T-helper 2 cell treated with Interferon-gamma antibody and Interleukin-4, amounts not matched to agents 5 μg/mL and 100 μg/mL, for 36 hours (primary cell): ENCODE results near the gene HSF4.
"Not testable (repeated sequence)": the region's sequence is repeated elsewhere in the genome, so short reads cannot be mapped to it uniquely, and the experiment has no call there.

Experiments
- DNase-seq: peaks from one replicate; pipeline ENCODE4 v3.0.0; 2021; ENCODE audit warnings: low spot score
- H3K27ac Mint-ChIP-seq: one replicate; pipeline ENCODE4 v1.8.0; 2021; ENCODE audit warnings: mild to moderate bottlenecking, mixed read lengths
- H3K27me3 Mint-ChIP-seq: one replicate; pipeline ENCODE4 v1.8.0; 2021; ENCODE audit warnings: low read depth, mixed read lengths
- H3K36me3 Mint-ChIP-seq: one replicate; pipeline ENCODE4 v1.8.0; 2021; ENCODE audit warnings: low read depth, mixed read lengths
- H3K4me1 Mint-ChIP-seq: one replicate; pipeline ENCODE4 v1.8.0; 2021; ENCODE audit warnings: low read depth, mixed read lengths
- H3K4me3 Mint-ChIP-seq: one replicate; pipeline ENCODE4 v1.8.0; 2022; ENCODE audit warnings: mild to moderate bottlenecking, moderate library complexity, mixed read lengths
- H3K9me3 Mint-ChIP-seq: one replicate; pipeline ENCODE4 v1.8.0; 2021; ENCODE audit warnings: mixed read lengths

HSF4 gene, protein sequence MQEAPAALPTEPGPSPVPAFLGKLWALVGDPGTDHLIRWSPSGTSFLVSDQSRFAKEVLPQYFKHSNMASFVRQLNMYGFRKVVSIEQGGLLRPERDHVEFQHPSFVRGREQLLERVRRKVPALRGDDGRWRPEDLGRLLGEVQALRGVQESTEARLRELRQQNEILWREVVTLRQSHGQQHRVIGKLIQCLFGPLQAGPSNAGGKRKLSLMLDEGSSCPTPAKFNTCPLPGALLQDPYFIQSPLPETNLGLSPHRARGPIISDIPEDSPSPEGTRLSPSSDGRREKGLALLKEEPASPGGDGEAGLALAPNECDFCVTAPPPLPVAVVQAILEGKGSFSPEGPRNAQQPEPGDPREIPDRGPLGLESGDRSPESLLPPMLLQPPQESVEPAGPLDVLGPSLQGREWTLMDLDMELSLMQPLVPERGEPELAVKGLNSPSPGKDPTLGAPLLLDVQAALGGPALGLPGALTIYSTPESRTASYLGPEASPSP

GRCh38 chr16:67164599-67165061, at the start of gene HSF4:
Gene HSF4, plus strand, starts transcription at chr16:67164745. Its CDS starts 67 bp downstream, at chr16:67164812.
- Mint-ChIP-seq H3K4me1 (peaks cover 25% of the 10 kb centered on the region), H3K36me3 (peaks cover 21% of the 10 kb centered on the region), H3K27ac (no peak within 1 kb of the TSS), H3K4me3 (peak within 1 kb of the TSS; percentile 38), H3K27me3 (peaks cover 34% of the 10 kb centered on the region), H3K9me3 (no peaks in the 10 kb centered on the region)
- no peak for DNase-seq

DNA sequence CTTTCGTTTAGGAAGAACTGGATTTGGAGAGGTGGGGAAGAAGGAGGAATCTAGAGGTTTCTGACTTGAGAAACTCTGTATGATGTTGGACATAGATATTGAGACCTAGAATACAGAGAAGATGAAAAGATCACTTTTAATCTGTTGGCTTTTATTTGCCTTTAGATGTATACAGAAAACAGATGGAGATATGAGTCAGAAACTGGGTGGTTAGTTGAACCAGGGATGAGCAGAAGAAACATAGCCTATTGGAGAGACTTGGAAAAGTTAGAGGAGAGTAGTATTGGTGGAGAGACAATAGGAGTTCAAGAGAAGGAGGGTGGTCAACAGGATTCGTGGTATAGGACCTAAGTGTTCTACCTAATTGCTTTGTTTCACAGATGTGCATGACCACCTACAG, 49.8 kb upstream of the HSF4 start:
- Mint-ChIP-seq H3K4me3 (no peak overlapping the region), H3K9me3 (no peaks in the 10 kb centered on the region), H3K27ac (no peak overlapping the region), H3K36me3 (no peaks in the 10 kb centered on the region), H3K27me3 (no peaks in the 10 kb centered on the region), H3K4me1 (peaks cover 11% of the 10 kb centered on the region)
- no peak for DNase-seq

DNA sequence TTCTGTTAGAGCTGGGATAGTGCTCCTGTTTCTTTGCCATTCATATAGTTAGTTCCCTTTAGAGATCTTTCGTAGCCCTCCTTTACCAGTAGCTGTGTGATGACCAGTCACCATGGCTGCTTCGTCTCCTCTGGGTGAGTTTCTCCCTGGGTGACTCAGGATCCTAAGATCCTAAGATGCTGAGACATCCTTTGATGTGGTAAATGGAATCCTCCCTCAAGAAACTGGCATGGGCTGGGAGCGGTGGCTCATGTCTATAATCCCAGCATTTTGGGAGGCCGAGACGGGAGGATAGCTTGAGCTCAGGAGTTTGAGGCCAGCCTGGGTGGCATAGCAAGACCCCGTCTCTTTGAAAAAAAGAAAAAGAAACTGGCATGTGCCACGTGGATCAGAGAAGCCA, 48.9 kb upstream of the HSF4 start:
- Mint-ChIP-seq H3K27me3 (no peaks in the 10 kb centered on the region), H3K4me1 (peaks cover 11% of the 10 kb centered on the region), H3K4me3 (no peak overlapping the region), H3K36me3 (peaks cover 3% of the 10 kb centered on the region), H3K27ac (no peak overlapping the region), H3K9me3 (no peaks in the 10 kb centered on the region)
- DNase-seq, result no peak

GRCh38 chr16:67116388-67117311, 47.9 kb upstream of the HSF4 start:
- no peak for DNase-seq
- H3K27ac Mint-ChIP-seq, result no peak overlapping the region
- no peaks in the 10 kb centered on the region for H3K27me3 Mint-ChIP-seq
- peaks cover 5% of the 10 kb centered on the region for H3K36me3 Mint-ChIP-seq
- H3K4me3 Mint-ChIP-seq, result no peak overlapping the region
- no peaks in the 10 kb centered on the region for H3K9me3 Mint-ChIP-seq
- H3K4me1 Mint-ChIP-seq, result peaks cover 4% of the 10 kb centered on the region

GRCh38 chr16:67117716-67118115, 46.8 kb upstream of the HSF4 start:
- no peak overlapping the region for H3K27ac Mint-ChIP-seq
- peaks cover 4% of the 10 kb centered on the region for H3K4me1 Mint-ChIP-seq
- H3K36me3 Mint-ChIP-seq, result peaks cover 5% of the 10 kb centered on the region
- no peaks in the 10 kb centered on the region for H3K9me3 Mint-ChIP-seq
- H3K4me3 Mint-ChIP-seq, result no peak overlapping the region
- no peak for DNase-seq
- no peaks in the 10 kb centered on the region for H3K27me3 Mint-ChIP-seq

DNA sequence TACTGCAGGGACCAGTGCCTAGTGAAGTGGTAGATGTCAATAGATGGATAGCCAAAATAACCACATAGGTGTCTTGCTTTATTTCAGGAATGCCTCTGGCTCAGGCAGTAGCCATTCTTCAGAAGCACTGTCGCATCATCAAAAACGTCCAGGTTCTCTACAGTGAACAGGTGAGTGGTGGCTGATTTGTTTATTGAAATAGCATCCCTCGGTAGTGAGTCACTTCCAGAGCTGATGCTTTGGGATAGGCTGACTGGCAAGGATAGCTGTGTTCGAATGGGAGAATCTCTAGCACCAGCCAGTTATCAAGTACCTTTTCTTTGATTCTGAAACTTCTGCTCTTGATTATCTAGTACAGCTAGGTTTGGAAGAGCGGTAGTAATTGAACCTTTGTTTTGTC, 44.5 kb upstream of the HSF4 start:
- no peak overlapping the region for H3K4me3 Mint-ChIP-seq
- H3K9me3 Mint-ChIP-seq, result no peaks in the 10 kb centered on the region
- H3K36me3 Mint-ChIP-seq, result peaks cover 14% of the 10 kb centered on the region
- H3K4me1 Mint-ChIP-seq, result peaks cover 3% of the 10 kb centered on the region
- H3K27me3 Mint-ChIP-seq, result no peaks in the 10 kb centered on the region
- no peak for DNase-seq
- H3K27ac Mint-ChIP-seq, result no peak overlapping the region

- not testable (repeated sequence) for H3K27ac Mint-ChIP-seq, H3K9me3 Mint-ChIP-seq, DNase-seq, H3K4me3 Mint-ChIP-seq, H3K4me1 Mint-ChIP-seq, H3K27me3 Mint-ChIP-seq
- peaks cover 22% of the 10 kb centered on the region for H3K36me3 Mint-ChIP-seq
Measured at GRCh38 chr16:67122799-67123198, 41.7 kb upstream of the HSF4 start.

- H3K27me3 Mint-ChIP-seq, result no peaks in the 10 kb centered on the region
- no peak overlapping the region for H3K27ac Mint-ChIP-seq
- peaks cover 30% of the 10 kb centered on the region for H3K36me3 Mint-ChIP-seq
- H3K4me3 Mint-ChIP-seq, result no peak overlapping the region
- H3K9me3 Mint-ChIP-seq, result no peaks in the 10 kb centered on the region
- no peak for DNase-seq
- H3K4me1 Mint-ChIP-seq, result no peaks in the 10 kb centered on the region
Measured at GRCh38 chr16:67128417-67128816, 36.1 kb upstream of the HSF4 start.

- Mint-ChIP-seq H3K4me1 (no peaks in the 10 kb centered on the region), H3K4me3 (no peak overlapping the region), H3K36me3 (peaks cover 27% of the 10 kb centered on the region), H3K27me3 (no peaks in the 10 kb centered on the region), H3K9me3 (no peaks in the 10 kb centered on the region), H3K27ac (no peak overlapping the region)
- DNase-seq, result no peak
Measured at GRCh38 chr16:67128887-67129286, 35.7 kb upstream of the HSF4 start.

GRCh38 chr16:67129422-67129821, 35.1 kb upstream of the HSF4 start:
- Mint-ChIP-seq H3K4me3 (no peak overlapping the region), H3K27ac (no peak overlapping the region)

GRCh38 chr16:67137605-67138004, 26.9 kb upstream of the HSF4 start:
- Mint-ChIP-seq H3K36me3 (peaks cover 32% of the 10 kb centered on the region), H3K9me3 (no peaks in the 10 kb centered on the region)

More at GRCh38 chr16:67129422-67129821, 35.1 kb upstream of the HSF4 start:
- Mint-ChIP-seq H3K4me1 (no peaks in the 10 kb centered on the region), H3K9me3 (no peaks in the 10 kb centered on the region), H3K36me3 (peaks cover 27% of the 10 kb centered on the region), H3K27me3 (no peaks in the 10 kb centered on the region)
- DNase-seq, result no peak

GRCh38 chr16:67141391-67141790, 23.2 kb upstream of the HSF4 start:
- no peak overlapping the region for H3K27ac Mint-ChIP-seq
- no peaks in the 10 kb centered on the region for H3K4me1 Mint-ChIP-seq
- peaks cover 41% of the 10 kb centered on the region for H3K36me3 Mint-ChIP-seq

More at GRCh38 chr16:67137605-67138004, 26.9 kb upstream of the HSF4 start:
- Mint-ChIP-seq H3K4me3 (no peak overlapping the region), H3K4me1 (no peaks in the 10 kb centered on the region), H3K27me3 (no peaks in the 10 kb centered on the region), H3K27ac (no peak overlapping the region)
- DNase-seq, result no peak

DNA sequence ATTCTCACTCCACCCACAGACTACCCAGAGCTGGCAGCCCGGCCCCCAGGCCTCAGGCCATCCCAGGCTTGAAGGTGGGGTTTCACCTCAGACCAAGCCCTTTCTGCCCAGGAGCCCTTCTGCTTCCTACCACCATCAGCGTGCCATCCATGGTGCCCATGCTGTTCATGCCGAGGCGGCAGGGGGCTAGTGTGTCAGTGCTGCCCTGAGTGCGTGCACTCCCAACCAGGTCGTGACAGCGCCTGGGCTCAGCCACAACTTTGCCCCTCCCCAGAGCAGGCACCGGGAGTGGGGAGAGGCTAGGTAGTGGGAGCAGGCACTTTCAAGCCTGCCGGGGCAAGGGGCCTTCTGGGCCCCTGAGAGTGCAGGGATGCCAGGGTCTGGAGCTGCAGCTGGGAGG, 22.2 kb upstream of the HSF4 start:
- peaks cover 39% of the 10 kb centered on the region for H3K36me3 Mint-ChIP-seq
- H3K27ac Mint-ChIP-seq, result no peak overlapping the region
- H3K4me3 Mint-ChIP-seq, result no peak overlapping the region
- H3K27me3 Mint-ChIP-seq, result no peaks in the 10 kb centered on the region
- no peaks in the 10 kb centered on the region for H3K9me3 Mint-ChIP-seq
- H3K4me1 Mint-ChIP-seq, result no peaks in the 10 kb centered on the region
- no peak for DNase-seq

More at GRCh38 chr16:67141391-67141790, 23.2 kb upstream of the HSF4 start:
- DNase-seq, result no peak
- Mint-ChIP-seq H3K9me3 (no peaks in the 10 kb centered on the region), H3K4me3 (no peak overlapping the region), H3K27me3 (no peaks in the 10 kb centered on the region)

- peaks cover 53% of the 10 kb centered on the region for H3K36me3 Mint-ChIP-seq
- no peaks in the 10 kb centered on the region for H3K4me1 Mint-ChIP-seq
- no peaks in the 10 kb centered on the region for H3K9me3 Mint-ChIP-seq
- H3K27me3 Mint-ChIP-seq, result no peaks in the 10 kb centered on the region
- no peak overlapping the region for H3K27ac Mint-ChIP-seq
- no peak for DNase-seq
- no peak overlapping the region for H3K4me3 Mint-ChIP-seq
Measured at GRCh38 chr16:67144943-67145342, 19.6 kb upstream of the HSF4 start.
